DND-41 (cell line): ENCODE data around the gene GRM5.
"Not testable (repeated sequence)": the region's sequence is repeated elsewhere in the genome, so short reads cannot be mapped to it uniquely, and the experiment has no call there.

Experiments used
- ATAC-seq: fragments of 200-7000 bp; cut with Tn5 transposase; 3 replicates; pipeline ENCODE4 v1.9.1; 2021; ENCODE audit warnings: low read depth; ENCODE audit not compliant: insufficient read depth
- DNase-seq: peaks from one replicate; pipeline ENCODE4 v3.0.0-alpha.2; 2020
- H2AFZ ChIP-seq: 2 replicates; pipeline ENCODE4 v1.6.0; 2012; ENCODE audit warnings: low read depth, low read length
- H3K27ac ChIP-seq: 2 replicates; pipeline ENCODE4 v1.5.1; 2012; ENCODE audit warnings: low read length, inconsistent platforms
- H3K27me3 ChIP-seq: fragments of 200-600 bp; sonication (generic); 2 replicates; pipeline ENCODE4 v1.6.0; 2012; ENCODE audit warnings: low read length, mild to moderate bottlenecking, inconsistent platforms; ENCODE audit not compliant: insufficient read depth, poor library complexity
- H3K36me3 ChIP-seq: 2 replicates; pipeline ENCODE4 v1.5.1; 2012; ENCODE audit warnings: low read length, inconsistent platforms; ENCODE audit not compliant: insufficient read depth
- H3K4me1 ChIP-seq: 2 replicates; pipeline ENCODE4 v1.5.1; 2012; ENCODE audit warnings: mild to moderate bottlenecking, low read length; ENCODE audit not compliant: insufficient read depth
- H3K4me2 ChIP-seq: 2 replicates; pipeline ENCODE4 v1.6.0; 2012; ENCODE audit warnings: mild to moderate bottlenecking, moderate library complexity, low read length, inconsistent platforms; ENCODE audit not compliant: insufficient read depth
- H3K4me3 ChIP-seq, 2 experiments: fragments of 200-600 bp in 1 of 2; shearing (Covaris generic) in 1 of 2; 2 replicates each; pipeline ENCODE4 v1.5.1; 2012 to 2016; ENCODE audit warnings: inconsistent platforms in 2 of 2, low read length in 2 of 2, mild to moderate bottlenecking in 2 of 2, low read depth in 1 of 2, moderate library complexity in 1 of 2
- H3K79me2 ChIP-seq: 2 replicates; pipeline ENCODE4 v1.6.0; 2012; ENCODE audit warnings: low read length, inconsistent platforms; ENCODE audit not compliant: insufficient read depth
- H3K9ac ChIP-seq: 2 replicates; pipeline ENCODE4 v1.6.0; 2012; ENCODE audit warnings: low read depth, mild to moderate bottlenecking, inconsistent platforms, low read length, moderate library complexity
- H3K9me3 ChIP-seq: 2 replicates; pipeline ENCODE4 v1.5.1; 2012; ENCODE audit warnings: low read length, moderate library complexity, mild to moderate bottlenecking, inconsistent platforms; ENCODE audit not compliant: insufficient read depth, severe bottlenecking
- H4K20me1 ChIP-seq: 2 replicates; pipeline ENCODE4 v1.6.0; 2012; ENCODE audit warnings: low read length; ENCODE audit not compliant: insufficient read depth
- TF ChIP-seq, protein P1 (sequence below): IDR thresholded peaks from 2 replicates; pipeline ENCODE4 v1.5.1; 2012; ENCODE audit warnings: borderline replicate concordance, low read length, moderate library complexity, mild to moderate bottlenecking; ENCODE audit not compliant: poor library complexity, severe bottlenecking; ENCODE audit errors: extremely low read depth

GRM5 gene

DNA sequence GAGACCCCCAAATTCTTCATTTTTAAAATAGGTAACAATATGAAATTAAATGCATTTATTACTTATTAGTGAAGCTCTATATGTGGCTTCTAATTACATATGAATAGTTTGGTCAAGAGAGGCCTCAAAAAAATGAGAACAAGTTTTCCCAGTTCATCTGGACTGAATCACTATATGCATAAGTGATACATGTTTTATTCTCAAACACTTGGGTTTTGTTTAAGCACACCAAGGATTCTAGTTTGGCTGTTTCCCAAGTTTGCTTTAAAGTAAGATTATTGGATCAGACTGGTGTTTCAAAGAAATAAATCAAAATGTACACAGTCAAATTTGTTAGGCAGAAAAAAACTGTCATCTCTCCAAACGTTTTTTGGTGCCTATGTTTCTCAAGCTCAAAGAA, 136.1 kb downstream of the GRM5 start:
- not testable (repeated sequence) for H3K4me1 ChIP-seq, H3K27ac ChIP-seq

DNA sequence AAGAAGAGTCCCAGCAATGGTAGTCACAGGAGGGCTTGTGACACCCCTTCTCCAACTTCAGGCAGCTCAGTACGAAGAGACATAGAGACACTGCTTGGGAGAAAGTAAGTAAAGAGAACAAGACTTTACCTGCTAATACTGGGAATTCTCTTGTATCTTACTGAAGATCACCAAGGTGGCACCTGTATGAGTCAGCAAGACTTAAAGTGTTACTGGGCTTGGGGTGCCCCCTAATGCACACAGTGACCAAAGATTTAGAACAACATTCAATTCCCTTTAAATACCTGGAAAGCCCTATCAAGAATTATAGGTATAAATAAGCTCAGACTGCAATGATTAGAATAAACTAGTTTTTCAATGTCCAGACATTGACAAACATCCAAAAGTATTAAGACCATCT, 148.7 kb downstream of the GRM5 start:
- DNase-seq (peak; percentile 12), ATAC-seq (peak; percentile 44; the same call in 1 of the 3 replicates)
- TF ChIP-seq, protein P1, sequence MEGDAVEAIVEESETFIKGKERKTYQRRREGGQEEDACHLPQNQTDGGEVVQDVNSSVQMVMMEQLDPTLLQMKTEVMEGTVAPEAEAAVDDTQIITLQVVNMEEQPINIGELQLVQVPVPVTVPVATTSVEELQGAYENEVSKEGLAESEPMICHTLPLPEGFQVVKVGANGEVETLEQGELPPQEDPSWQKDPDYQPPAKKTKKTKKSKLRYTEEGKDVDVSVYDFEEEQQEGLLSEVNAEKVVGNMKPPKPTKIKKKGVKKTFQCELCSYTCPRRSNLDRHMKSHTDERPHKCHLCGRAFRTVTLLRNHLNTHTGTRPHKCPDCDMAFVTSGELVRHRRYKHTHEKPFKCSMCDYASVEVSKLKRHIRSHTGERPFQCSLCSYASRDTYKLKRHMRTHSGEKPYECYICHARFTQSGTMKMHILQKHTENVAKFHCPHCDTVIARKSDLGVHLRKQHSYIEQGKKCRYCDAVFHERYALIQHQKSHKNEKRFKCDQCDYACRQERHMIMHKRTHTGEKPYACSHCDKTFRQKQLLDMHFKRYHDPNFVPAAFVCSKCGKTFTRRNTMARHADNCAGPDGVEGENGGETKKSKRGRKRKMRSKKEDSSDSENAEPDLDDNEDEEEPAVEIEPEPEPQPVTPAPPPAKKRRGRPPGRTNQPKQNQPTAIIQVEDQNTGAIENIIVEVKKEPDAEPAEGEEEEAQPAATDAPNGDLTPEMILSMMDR: peak; percentile 19
- not testable (repeated sequence) for H3K36me3 ChIP-seq, H3K27ac ChIP-seq, H4K20me1 ChIP-seq, H3K9me3 ChIP-seq, H3K27me3 ChIP-seq, H3K4me1 ChIP-seq, H2AFZ ChIP-seq, H3K4me3 ChIP-seq, H3K4me2 ChIP-seq, H3K79me2 ChIP-seq, H3K9ac ChIP-seq

More for the DNA sequence above, 136.1 kb downstream of the GRM5 start:
- H3K9me3 ChIP-seq, ATAC-seq, H3K9ac ChIP-seq, H4K20me1 ChIP-seq, H3K79me2 ChIP-seq, H3K4me2 ChIP-seq, H3K4me3 ChIP-seq, H3K27me3 ChIP-seq, H2AFZ ChIP-seq, DNase-seq, H3K36me3 ChIP-seq: not testable (repeated sequence)

DNA sequence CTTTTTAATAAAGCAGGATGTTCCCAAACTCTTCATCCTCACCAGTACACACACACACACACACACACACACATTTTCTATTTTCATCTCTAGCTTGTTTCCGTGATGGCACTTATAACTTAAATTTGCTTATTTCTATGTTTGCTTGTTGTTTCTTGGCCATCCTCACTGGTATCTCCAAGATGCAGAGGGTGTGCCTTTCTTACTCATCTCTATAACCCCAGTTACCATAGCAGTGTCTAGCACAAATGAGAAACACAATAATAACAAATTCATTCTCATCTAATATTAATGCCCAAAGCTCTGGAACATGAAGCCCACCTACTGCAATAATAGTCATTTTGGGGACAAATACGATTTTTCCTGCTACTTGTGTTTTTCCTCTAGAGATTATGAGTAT, 156.3 kb downstream of the GRM5 start:
- Histone ChIP-seq H3K4me3 (no peak overlapping the region), H3K79me2 (no peaks in the 10 kb centered on the region), H3K9ac (no peak overlapping the region), H3K9me3 (no peaks in the 10 kb centered on the region), H4K20me1 (no peaks in the 10 kb centered on the region), H3K36me3 (no peaks in the 10 kb centered on the region), H3K27ac (no peak overlapping the region), H3K4me1 (no peaks in the 10 kb centered on the region), H2AFZ (no peak overlapping the region), H3K4me2 (no peak overlapping the region), H3K27me3 (no peaks in the 10 kb centered on the region)
- DNase-seq: no peak
- TF ChIP-seq, protein P1: no peak
- no peak for ATAC-seq

DNA sequence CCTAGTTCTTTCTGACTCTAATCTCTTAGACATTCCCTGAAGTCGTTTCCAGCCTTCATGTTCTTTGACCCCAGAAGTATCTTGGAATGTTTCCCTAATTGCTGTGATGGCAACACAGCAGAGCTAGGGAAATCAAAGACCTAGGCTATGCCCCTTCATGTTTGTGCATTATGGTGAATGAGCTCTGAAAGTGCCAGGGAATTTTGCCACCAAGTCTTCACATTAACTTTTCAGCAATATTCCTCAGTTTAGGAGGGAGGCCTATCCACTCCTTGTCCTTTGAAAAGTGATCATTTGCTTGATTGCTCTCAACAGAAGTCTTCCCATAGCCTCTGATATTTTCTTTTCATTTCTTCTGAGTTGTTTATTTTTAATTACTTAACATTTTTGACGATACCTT, 164.3 kb downstream of the GRM5 start:
- H3K27ac ChIP-seq, H3K79me2 ChIP-seq, DNase-seq, ATAC-seq, H3K4me1 ChIP-seq, H3K27me3 ChIP-seq, H3K36me3 ChIP-seq, H4K20me1 ChIP-seq, H3K4me3 ChIP-seq, H3K9ac ChIP-seq, H3K9me3 ChIP-seq, H2AFZ ChIP-seq, H3K4me2 ChIP-seq: not testable (repeated sequence)

DNA sequence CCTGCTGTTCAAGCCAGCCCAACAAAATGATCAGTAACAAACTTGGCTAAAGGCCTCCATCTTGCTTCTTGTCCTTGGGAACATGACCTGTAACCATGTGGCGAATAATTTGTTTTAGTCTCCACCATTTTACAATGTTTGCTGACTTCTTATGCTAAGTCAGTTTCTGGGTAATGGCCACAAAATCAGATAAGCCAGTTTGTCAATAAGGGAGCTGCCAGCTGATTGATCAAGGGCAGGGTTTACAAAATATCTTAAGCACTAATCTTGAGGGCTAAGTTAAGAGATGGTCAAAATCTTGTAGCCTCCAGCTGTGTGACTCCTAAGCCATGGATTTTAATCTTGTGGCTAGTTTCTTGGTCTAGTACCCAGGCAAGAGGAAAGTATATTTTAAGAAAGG, 176.9 kb downstream of the GRM5 start:
- not testable (repeated sequence) for ATAC-seq, DNase-seq, H4K20me1 ChIP-seq, H3K79me2 ChIP-seq, H2AFZ ChIP-seq, H3K36me3 ChIP-seq, H3K4me2 ChIP-seq, H3K4me1 ChIP-seq, H3K27ac ChIP-seq, H3K9ac ChIP-seq, H3K4me3 ChIP-seq, H3K27me3 ChIP-seq
- H3K9me3 ChIP-seq: peaks cover 25% of the 10 kb centered on the region
